IPS-20b (cell line): ENCODE measurements around the gene PDGFRB.

Experiments used
- H3K27ac ChIP-seq: one replicate; pipeline ENCODE4 v1.5.1; 2013; ENCODE audit warnings: low read length
- H3K27me3 ChIP-seq: 2 replicates; pipeline ENCODE4 v1.6.1; 2013; ENCODE audit warnings: mild to moderate bottlenecking, low read length, inconsistent platforms; ENCODE audit not compliant: insufficient read depth
- H3K36me3 ChIP-seq: 2 replicates; pipeline ENCODE4 v1.6.1; 2013; ENCODE audit warnings: low read depth, mild to moderate bottlenecking, inconsistent platforms, low read length, moderate library complexity; ENCODE audit not compliant: insufficient read depth
- H3K4me1 ChIP-seq: 2 replicates; pipeline ENCODE4 v1.6.1; 2013; ENCODE audit warnings: mild to moderate bottlenecking, control low read depth, inconsistent platforms, low read length, moderate library complexity; ENCODE audit not compliant: insufficient read depth
- H3K4me3 ChIP-seq: 2 replicates; pipeline ENCODE4 v1.5.1; 2013; ENCODE audit warnings: mild to moderate bottlenecking, low read length, inconsistent platforms
- H3K9ac ChIP-seq: 2 replicates; pipeline ENCODE4 v1.6.1; 2013; ENCODE audit warnings: low read depth, mild to moderate bottlenecking, inconsistent platforms, low read length, moderate library complexity
- H3K9me3 ChIP-seq: 2 replicates; pipeline ENCODE4 v1.6.1; 2013; ENCODE audit warnings: mild to moderate bottlenecking, low read depth, low read length, inconsistent platforms; ENCODE audit not compliant: insufficient read depth

Gene PDGFRB

DNA sequence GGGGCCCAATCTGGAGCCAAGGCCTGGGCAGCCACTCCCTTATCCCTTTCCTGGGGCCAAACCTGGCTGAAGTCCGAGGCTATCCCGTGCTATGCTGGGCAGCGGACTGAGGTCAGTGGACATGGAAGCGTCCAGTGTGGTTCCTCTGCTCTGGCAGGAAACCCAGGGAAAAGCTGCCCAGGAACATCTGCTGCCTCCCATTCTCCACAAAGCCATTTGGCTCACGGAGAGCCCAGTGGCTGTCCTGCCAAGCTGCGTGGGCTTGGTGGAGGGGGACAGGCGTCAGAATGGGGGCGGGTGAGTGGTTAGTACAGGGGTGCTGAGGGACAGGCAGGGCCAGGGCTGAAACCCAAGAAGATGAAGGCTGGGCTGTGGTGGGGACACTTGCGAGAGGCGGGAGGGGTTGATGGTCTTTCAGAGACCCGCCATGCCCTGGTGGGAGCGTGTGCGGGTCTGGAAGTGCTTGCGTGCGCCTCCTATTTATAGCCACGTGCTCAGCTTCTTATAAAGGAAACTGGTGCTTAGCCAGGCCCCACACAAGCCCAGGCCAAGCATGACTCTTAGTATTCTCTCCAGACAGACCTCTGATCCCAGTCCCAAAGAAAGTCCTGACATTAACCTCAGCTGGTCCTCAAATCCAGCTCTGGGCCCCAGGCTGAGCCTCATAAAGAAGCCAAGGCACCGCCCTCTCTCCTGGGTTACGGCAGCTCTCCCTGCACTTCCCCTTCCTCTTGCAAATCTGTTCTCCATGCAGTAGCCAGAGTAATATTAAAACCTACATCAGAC lies 24.8 kb upstream of the PDGFRB start:
- Histone ChIP-seq H3K36me3 (no peaks in the 10 kb centered on the region), H3K27ac (no peak overlapping the region), H3K4me1 (no peaks in the 10 kb centered on the region; the same call in 1 of the 2 replicates), H3K27me3 (peaks cover 35% of the 10 kb centered on the region), H3K9me3 (no peaks in the 10 kb centered on the region), H3K4me3 (no peak overlapping the region), H3K9ac (no peak overlapping the region)

DNA sequence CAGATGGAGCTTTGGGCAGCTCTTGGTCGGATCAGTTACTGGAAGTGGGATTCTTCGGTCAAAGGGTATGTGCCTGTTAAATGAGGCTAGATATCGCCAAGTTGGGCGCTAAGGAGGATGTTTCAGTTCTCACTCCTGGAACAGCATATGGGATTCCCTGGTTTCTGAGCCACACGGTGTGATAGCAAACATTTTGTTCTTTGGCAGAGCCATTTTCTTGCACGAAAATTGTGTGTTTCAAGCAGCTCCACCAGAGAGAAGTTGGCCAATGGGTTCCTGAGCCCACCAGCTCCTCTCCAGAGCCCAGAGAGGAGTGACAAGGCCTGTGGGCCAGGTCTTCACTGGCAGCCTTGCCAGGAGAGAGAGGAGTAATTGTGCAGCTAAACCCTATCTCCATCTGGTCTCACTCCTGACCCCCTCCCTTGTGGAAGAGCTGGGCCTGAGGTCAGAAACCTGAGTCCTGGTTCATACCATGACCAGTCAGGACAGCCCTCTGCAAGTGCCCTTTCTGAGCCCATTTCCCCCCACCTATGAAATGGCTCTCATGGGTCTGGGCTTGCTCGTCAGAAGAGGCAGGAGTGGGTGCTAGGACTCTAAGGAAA lies 23.5 kb upstream of the PDGFRB start:
- Histone ChIP-seq H3K4me1 (no peaks in the 10 kb centered on the region), H3K27ac (no peak overlapping the region), H3K27me3 (peaks cover 23% of the 10 kb centered on the region; the same call in 1 of the 2 replicates), H3K9ac (no peak overlapping the region), H3K4me3 (no peak overlapping the region), H3K36me3 (no peaks in the 10 kb centered on the region), H3K9me3 (no peaks in the 10 kb centered on the region)

DNA sequence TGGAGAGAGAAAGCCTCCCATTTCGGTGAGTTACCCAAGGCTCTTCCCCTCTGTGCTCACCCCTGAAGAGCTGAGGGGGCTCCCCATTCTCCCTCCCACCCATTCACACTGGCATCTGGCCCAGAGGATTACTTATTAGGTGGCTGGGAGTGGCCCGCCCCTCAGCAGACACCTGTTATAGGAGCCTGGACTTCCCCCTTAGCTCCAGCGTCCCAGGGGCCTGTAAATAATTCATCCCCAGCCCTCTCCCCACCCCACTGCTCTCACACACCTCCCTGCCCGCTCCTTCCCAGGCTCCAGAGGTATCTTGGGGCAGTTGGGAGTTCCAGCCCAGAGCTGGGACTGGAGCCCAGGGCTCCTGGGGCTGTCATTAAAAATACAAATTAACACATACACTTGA lies 22.6 kb upstream of the PDGFRB start:
- H3K27ac ChIP-seq = no peak overlapping the region
- H3K9me3 ChIP-seq = no peaks in the 10 kb centered on the region
- H3K4me3 ChIP-seq = no peak overlapping the region
- H3K9ac ChIP-seq = no peak overlapping the region
- no peaks in the 10 kb centered on the region for H3K4me1 ChIP-seq
- no peaks in the 10 kb centered on the region for H3K36me3 ChIP-seq
- H3K27me3 ChIP-seq = peaks cover 22% of the 10 kb centered on the region

DNA sequence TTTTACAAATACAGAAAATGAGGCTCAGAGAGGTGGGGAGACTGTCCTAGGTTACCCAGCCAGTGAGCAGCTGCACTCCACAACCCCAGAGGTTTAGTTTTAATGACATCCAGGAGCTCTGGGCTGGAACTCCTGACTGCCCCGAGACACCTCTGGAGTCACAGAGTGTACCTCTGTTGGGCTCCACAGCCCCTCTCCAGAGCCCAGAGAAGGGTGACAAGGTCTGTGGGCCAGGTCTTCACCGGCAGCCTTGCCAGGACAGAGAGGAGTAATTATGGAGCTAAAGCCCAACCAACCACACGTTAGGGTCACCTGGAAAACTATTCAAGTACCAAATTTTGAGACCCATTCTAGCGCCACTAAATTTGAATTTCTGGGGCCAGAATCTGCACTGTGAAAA lies 22.1 kb upstream of the PDGFRB start:
- H3K27me3 ChIP-seq = peaks cover 23% of the 10 kb centered on the region
- no peaks in the 10 kb centered on the region for H3K36me3 ChIP-seq
- H3K4me3 ChIP-seq = no peak overlapping the region
- H3K9me3 ChIP-seq = no peaks in the 10 kb centered on the region
- no peak overlapping the region for H3K27ac ChIP-seq
- no peaks in the 10 kb centered on the region for H3K4me1 ChIP-seq
- no peak overlapping the region for H3K9ac ChIP-seq

DNA sequence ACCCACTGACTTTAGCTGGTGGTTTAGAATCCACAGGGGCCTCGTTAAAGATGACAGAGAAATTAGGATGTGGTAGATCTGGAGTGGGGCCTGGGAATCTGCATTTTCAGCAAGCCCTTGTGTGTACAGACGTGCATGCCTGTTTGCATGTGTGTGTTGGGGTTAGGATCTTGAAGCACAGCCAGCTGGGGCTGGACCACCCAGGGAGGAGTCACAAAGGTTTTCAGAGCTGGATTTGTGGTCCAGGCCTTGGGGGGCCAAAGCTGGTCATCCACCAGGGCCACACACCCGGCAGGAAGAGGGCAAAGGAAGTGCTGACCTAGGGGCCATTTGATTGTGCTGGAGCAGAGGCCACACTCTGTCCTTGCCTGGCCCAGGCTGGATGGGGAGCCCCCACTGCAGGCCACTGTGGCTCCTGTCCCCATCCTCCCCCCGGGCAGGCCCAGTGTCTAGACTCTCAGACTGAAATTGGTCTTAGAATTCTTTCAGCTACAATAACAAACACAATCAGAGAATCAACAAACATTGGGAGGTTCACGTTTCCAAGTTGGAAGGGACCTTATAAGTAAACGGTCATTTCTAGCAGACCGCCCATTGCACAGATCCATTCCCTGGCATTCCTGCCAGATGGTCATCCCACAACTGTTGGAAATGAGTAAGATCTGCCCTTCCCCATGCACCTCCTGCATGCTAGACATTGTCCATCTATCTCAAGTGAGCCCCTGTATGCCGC lies 21.3 kb upstream of the PDGFRB start:
- no peaks in the 10 kb centered on the region for H3K36me3 ChIP-seq
- no peak overlapping the region for H3K27ac ChIP-seq
- H3K9me3 ChIP-seq = no peaks in the 10 kb centered on the region
- H3K4me1 ChIP-seq = no peaks in the 10 kb centered on the region
- H3K9ac ChIP-seq = no peak overlapping the region
- peaks cover 23% of the 10 kb centered on the region for H3K27me3 ChIP-seq
- no peak overlapping the region for H3K4me3 ChIP-seq

DNA sequence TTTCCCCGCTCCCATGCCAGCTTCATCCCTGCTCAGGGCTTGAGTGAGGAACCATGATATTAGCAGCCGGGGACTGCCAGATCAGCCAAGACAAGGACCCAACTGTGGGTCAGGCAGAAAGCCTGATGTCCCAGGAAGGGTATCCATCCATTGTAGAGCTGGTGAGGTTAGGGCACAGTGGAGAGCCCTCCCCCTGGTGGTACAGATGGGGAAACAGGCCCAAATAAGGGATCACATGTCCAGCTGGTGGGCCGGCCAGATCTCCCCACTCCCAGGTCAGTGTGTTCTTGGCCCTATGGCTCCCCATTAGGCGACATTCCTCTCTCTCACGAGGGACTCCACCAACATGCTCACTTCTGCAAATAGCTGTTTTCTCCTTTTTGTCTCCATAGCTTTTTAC lies 19.9 kb upstream of the PDGFRB start:
- no peak overlapping the region for H3K4me3 ChIP-seq
- no peaks in the 10 kb centered on the region for H3K9me3 ChIP-seq
- H3K27me3 ChIP-seq = peaks cover 35% of the 10 kb centered on the region
- H3K9ac ChIP-seq = no peak overlapping the region
- H3K4me1 ChIP-seq = no peaks in the 10 kb centered on the region
- H3K27ac ChIP-seq = no peak overlapping the region
- no peaks in the 10 kb centered on the region for H3K36me3 ChIP-seq

DNA sequence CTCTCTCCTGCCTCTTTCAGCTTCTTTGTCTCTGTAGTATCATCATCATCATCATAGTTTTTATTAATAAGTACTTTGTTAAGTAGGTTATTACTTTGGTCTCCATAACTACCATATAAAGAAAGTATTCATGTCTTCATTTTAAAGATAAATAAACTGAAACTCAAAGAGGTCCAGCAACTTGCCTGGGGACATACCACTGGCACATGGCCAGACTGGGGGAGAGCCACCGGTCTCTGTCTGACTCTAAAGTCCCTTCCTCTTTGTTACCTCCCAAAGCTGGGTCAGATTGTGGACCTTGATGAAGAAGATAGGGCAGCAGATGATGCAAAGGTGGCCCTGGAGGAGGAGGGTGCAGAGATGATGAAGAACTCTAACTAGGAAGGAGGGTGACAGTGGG lies 19.4 kb upstream of the PDGFRB start:
- no peaks in the 10 kb centered on the region for H3K36me3 ChIP-seq
- no peaks in the 10 kb centered on the region for H3K9me3 ChIP-seq
- no peaks in the 10 kb centered on the region for H3K4me1 ChIP-seq
- H3K27ac ChIP-seq = no peak overlapping the region
- peaks cover 39% of the 10 kb centered on the region for H3K27me3 ChIP-seq
- no peak overlapping the region for H3K9ac ChIP-seq
- no peak overlapping the region for H3K4me3 ChIP-seq

DNA sequence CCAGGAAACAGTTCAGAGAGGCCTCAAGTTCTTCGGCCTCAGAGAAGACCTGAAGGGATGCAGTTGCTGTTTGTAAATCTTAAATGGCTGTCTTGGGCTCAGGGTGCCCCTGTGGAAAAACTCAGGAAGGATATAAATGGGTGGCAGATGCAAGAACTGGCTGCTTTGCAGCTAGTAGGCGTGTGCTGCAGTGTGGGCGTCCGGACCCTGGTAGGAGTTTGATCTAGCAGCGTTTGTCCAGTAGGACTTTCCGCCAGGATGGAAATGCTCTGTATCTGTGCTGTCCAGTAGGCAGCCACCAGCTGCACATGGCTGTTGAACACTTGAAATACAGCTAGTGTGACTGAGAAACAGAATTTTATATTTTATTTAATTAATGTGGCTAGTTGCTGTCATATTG lies 18.6 kb upstream of the PDGFRB start:
- Histone ChIP-seq H3K27me3 (peaks cover 47% of the 10 kb centered on the region), H3K4me3 (no peak overlapping the region), H3K9me3 (no peaks in the 10 kb centered on the region), H3K27ac (no peak overlapping the region), H3K9ac (no peak overlapping the region), H3K36me3 (no peaks in the 10 kb centered on the region), H3K4me1 (no peaks in the 10 kb centered on the region)

DNA sequence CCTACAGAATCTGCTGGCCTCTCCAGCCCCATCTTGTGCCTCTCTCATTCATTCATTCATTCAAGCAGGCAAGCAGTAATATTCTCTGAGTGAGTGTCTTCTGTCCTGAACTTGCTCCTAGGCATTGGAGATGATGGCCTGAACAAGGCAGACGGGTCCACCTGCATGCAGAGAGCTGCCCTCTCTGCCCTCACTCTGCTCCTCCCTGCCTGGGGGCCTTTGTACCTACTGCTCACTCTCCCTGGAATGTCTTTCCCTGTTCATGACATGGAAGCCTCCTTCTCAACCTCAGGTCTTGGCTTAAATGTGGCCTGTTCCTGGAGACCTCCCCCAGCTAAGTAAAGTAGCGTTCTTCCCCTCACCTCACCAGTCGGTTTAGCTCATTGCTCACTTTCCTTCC lies 17.5 kb upstream of the PDGFRB start:
- no peaks in the 10 kb centered on the region for H3K36me3 ChIP-seq
- no peak overlapping the region for H3K9ac ChIP-seq
- H3K9me3 ChIP-seq = no peaks in the 10 kb centered on the region
- H3K27ac ChIP-seq = no peak overlapping the region
- no peak overlapping the region for H3K4me3 ChIP-seq
- H3K27me3 ChIP-seq = peaks cover 59% of the 10 kb centered on the region
- no peaks in the 10 kb centered on the region for H3K4me1 ChIP-seq

DNA sequence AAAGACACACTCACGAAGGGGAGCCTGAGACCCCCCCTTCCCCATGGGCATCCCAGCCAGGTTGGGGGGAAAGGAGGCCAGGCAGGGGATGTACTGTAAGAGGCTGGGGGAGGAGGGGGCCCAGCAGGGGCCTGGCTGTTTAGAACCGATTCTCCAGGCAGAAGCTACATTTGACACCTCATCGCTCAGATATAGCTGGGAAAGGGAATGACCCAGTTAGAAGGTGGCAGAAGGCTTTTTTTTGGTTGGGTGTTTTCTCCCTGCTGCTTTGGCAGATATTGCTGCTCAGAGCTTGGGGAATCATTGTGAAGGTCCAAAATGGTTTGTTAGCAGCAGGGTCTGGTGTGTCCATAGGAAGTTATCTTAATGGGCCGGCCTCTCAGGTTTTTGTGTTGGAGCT lies 16.9 kb upstream of the PDGFRB start:
- Histone ChIP-seq H3K4me3 (no peak overlapping the region), H3K27me3 (peaks cover 65% of the 10 kb centered on the region), H3K27ac (no peak overlapping the region), H3K4me1 (0 out of 2 replicates have a peak, but pooled peaks cover under 1% of the 10 kb centered on the region), H3K9me3 (no peaks in the 10 kb centered on the region), H3K36me3 (no peaks in the 10 kb centered on the region), H3K9ac (no peak overlapping the region)

DNA sequence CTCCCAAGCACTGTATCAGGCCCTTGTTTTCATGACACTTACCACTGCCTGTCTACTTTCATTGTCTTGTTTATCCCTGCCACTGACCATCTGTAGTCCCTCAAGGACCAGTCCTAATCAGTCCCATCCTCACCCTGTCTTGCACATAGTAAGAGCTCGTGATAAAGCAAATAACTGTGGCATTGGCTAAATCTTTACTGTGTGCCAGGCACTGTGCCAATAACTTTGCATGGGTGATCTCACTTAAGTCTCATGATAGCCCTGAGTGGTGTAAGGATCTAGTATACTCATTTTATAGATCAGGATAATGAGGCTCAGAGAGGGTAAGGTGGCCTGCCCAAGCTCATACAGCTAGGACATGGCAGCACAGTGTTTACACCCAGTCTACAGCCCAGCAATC lies 16.5 kb upstream of the PDGFRB start:
- H3K36me3 ChIP-seq = no peaks in the 10 kb centered on the region
- no peak overlapping the region for H3K9ac ChIP-seq
- H3K27ac ChIP-seq = no peak overlapping the region
- H3K27me3 ChIP-seq = peaks cover 69% of the 10 kb centered on the region
- H3K4me3 ChIP-seq = no peak overlapping the region
- H3K9me3 ChIP-seq = no peaks in the 10 kb centered on the region
- peaks cover 3% of the 10 kb centered on the region; the same call in 1 of the 2 replicates for H3K4me1 ChIP-seq

DNA sequence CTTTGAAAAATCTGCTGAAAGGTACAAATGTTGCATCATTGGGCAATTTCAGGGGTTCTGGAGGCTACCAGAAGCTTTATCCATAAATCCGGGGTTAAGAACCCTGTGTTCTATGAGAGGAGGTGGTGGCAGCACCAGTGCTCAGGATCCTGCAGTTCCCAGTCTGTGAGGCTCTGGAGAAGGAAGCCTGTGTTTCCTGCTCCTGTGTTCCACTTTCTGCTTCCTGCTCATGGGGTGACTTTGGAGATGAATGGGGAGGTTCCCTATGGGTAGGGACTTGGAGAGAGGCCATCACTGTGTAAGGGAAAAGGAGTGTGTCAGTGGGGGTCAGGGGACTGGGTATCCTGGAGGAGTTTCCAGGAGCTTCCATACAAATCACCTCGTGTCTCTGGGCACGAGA lies 13.2 kb upstream of the PDGFRB start:
- peaks cover 5% of the 10 kb centered on the region; the same call in 1 of the 2 replicates for H3K4me1 ChIP-seq
- peaks cover 100% of the 10 kb centered on the region for H3K27me3 ChIP-seq
- H3K9ac ChIP-seq = no peak overlapping the region
- no peak overlapping the region for H3K4me3 ChIP-seq
- H3K9me3 ChIP-seq = no peaks in the 10 kb centered on the region
- H3K27ac ChIP-seq = no peak overlapping the region
- H3K36me3 ChIP-seq = no peaks in the 10 kb centered on the region
